Calu3 (cell line): Measurements from ENCODE around the gene BTC. TPM values are rescaled to one million over a fixed set of nuclear protein-coding genes. Genes with fewer than 3 reads are reported as not detected.

Source experiments
- BruUV-seq: library from RNA; stranded (reverse); fragments of 400-500 nt; replicated peaks from 2 replicates; lab custom pipeline; 2021; lab: Mats Ljungman, UMichigan
- CTCF ChIA-PET: fragments of 300-600 bp; sonication (Branson Sonifier 250); formaldehyde crosslinking; loops from one replicate; lab custom pipeline; 2022; ENCODE audit warnings: antibody characterized with exemption; lab: Charles Lee
- DNase-seq: peaks from one replicate; pipeline ENCODE4 v3.0.0; 2022
- H3K27ac Mint-ChIP-seq: one replicate; pipeline ENCODE4 v1.8.0; 2022; ENCODE audit warnings: mixed read lengths; ENCODE audit not compliant: unreplicated experiment
- H3K27me3 Mint-ChIP-seq: one replicate; pipeline ENCODE4 v1.8.0; 2022; ENCODE audit warnings: mixed read lengths; ENCODE audit not compliant: unreplicated experiment
- H3K36me3 Mint-ChIP-seq: one replicate; pipeline ENCODE4 v1.8.0; 2022; ENCODE audit warnings: mild to moderate bottlenecking, moderate library complexity, mixed read lengths; ENCODE audit not compliant: insufficient read depth, unreplicated experiment
- H3K4me1 Mint-ChIP-seq: one replicate; pipeline ENCODE4 v1.8.0; 2022; ENCODE audit warnings: mild to moderate bottlenecking, low read depth, mixed read lengths; ENCODE audit not compliant: unreplicated experiment
- H3K4me3 Mint-ChIP-seq: one replicate; pipeline ENCODE4 v1.8.0; 2022; ENCODE audit warnings: mild to moderate bottlenecking, low read depth, moderate library complexity, mixed read lengths; ENCODE audit not compliant: unreplicated experiment
- H3K9me3 Mint-ChIP-seq: one replicate; pipeline ENCODE4 v1.8.0; 2022; ENCODE audit warnings: low read depth, mixed read lengths; ENCODE audit not compliant: unreplicated experiment
- intact Hi-C: fragments of 100-400 bp; cut with micrococcal nuclease; formaldehyde crosslinking; loops from one replicate; pipeline ENCODE4 v1.10.0; 2022; ENCODE audit not compliant: unreplicated experiment
- total RNA-seq: library from RNA; stranded (reverse); gene quantifications from 2 replicates; pipeline ENCODE4 v1.2.3, GENCODE V29; 2022
- TF ChIP-seq, protein P1 (sequence below): fragments of 200-600 bp; IDR thresholded peaks from one replicate; pipeline ENCODE4 v1.8.0; 2022; ENCODE audit warnings: antibody characterized with exemption; ENCODE audit not compliant: unreplicated experiment

The BTC gene
- total RNA-seq, 1 experiment from 2014 or later, result 8.1 TPM

DNA sequence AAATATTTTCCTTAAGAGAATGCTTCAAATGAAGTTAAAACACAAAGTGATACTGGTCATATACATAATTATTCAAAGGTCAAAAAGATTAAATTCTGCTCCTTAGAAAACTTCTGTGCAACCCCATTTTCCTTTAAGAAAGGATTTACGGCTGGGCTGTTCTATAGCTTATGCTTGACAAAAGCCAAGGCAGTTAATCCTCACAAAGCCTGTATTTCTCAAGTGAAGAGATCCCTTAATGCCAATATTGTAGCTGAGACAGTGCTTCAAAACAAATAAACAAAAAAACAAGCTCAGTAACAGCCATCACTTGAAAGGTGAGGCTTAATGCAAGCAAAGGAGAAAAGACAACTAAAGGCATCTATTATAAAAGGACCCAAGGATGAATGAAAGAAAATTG, 42.5 kb downstream of the BTC start:
- Mint-ChIP-seq H3K4me1 (no peaks in the 10 kb centered on the region), H3K4me3 (no peak overlapping the region), H3K36me3 (no peaks in the 10 kb centered on the region), H3K27me3 (no peaks in the 10 kb centered on the region), H3K27ac (no peak overlapping the region), H3K9me3 (no peaks in the 10 kb centered on the region)
- DNase-seq, result no peak
- CTCF ChIA-PET, result interaction anchor here (0.7 kb wide), 1 partner anchor 77 kb away, joined by 4 read pairs; no protein-coding TSS in a partner anchor
- TF ChIP-seq, protein P1, sequence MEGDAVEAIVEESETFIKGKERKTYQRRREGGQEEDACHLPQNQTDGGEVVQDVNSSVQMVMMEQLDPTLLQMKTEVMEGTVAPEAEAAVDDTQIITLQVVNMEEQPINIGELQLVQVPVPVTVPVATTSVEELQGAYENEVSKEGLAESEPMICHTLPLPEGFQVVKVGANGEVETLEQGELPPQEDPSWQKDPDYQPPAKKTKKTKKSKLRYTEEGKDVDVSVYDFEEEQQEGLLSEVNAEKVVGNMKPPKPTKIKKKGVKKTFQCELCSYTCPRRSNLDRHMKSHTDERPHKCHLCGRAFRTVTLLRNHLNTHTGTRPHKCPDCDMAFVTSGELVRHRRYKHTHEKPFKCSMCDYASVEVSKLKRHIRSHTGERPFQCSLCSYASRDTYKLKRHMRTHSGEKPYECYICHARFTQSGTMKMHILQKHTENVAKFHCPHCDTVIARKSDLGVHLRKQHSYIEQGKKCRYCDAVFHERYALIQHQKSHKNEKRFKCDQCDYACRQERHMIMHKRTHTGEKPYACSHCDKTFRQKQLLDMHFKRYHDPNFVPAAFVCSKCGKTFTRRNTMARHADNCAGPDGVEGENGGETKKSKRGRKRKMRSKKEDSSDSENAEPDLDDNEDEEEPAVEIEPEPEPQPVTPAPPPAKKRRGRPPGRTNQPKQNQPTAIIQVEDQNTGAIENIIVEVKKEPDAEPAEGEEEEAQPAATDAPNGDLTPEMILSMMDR, result no peak
- no TSS peak for BruUV-seq
- intact Hi-C loops, result no loop called here

DNA sequence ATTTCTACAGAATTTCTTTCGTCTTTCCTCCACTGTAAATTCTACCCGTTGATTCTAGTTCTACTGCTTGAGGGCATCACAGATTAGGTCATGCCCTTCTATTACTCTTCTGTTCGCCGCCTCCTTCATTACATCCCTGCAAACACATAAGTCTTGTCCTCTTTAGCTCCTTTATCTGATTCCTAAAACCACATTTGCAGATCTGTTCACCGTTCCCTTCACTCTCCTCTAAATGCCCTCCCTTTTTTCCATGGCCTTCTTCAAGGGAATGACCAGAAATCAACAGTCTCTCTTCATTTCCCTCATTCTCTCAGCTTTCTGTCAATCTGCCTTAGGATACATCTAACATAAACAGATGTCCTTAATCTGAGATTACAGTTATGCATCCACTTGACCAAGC, 43.1 kb downstream of the BTC start:
- no peaks in the 10 kb centered on the region for H3K36me3 Mint-ChIP-seq
- no peaks in the 10 kb centered on the region for H3K27me3 Mint-ChIP-seq
- CTCF ChIA-PET, result no interaction called here
- TF ChIP-seq, protein P1, result no peak
- no peaks in the 10 kb centered on the region for H3K9me3 Mint-ChIP-seq
- no peak overlapping the region for H3K27ac Mint-ChIP-seq
- H3K4me3 Mint-ChIP-seq, result no peak overlapping the region
- no peaks in the 10 kb centered on the region for H3K4me1 Mint-ChIP-seq
- no peak for DNase-seq
- no TSS peak for BruUV-seq
- intact Hi-C loops, result no loop called here

DNA sequence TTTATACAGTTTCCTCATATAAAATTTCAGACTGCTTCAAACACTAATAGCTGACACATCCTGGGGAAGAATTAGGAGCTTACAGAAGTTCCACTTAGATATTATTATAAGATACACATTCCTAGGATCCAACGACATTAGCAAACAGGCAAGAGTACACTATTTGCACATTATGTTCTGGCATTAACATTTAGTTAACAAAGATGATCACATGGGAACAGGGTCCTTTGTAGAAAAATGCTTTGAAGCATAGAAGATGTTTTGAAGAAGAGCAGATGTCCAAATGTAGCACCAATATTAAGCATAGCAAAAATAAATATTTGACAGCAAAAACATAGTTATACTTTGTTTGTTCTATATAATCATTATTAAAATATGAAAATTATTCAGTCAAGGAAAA, 52.1 kb downstream of the BTC start:
- intact Hi-C loops, result no loop called here
- TF ChIP-seq, protein P1, result no peak
- Mint-ChIP-seq H3K36me3 (no peaks in the 10 kb centered on the region), H3K27me3 (no peaks in the 10 kb centered on the region), H3K9me3 (no peaks in the 10 kb centered on the region), H3K4me3 (no peak overlapping the region), H3K4me1 (no peaks in the 10 kb centered on the region), H3K27ac (no peak overlapping the region)
- BruUV-seq, result no TSS peak
- no peak for DNase-seq
- CTCF ChIA-PET, result no interaction called here

DNA sequence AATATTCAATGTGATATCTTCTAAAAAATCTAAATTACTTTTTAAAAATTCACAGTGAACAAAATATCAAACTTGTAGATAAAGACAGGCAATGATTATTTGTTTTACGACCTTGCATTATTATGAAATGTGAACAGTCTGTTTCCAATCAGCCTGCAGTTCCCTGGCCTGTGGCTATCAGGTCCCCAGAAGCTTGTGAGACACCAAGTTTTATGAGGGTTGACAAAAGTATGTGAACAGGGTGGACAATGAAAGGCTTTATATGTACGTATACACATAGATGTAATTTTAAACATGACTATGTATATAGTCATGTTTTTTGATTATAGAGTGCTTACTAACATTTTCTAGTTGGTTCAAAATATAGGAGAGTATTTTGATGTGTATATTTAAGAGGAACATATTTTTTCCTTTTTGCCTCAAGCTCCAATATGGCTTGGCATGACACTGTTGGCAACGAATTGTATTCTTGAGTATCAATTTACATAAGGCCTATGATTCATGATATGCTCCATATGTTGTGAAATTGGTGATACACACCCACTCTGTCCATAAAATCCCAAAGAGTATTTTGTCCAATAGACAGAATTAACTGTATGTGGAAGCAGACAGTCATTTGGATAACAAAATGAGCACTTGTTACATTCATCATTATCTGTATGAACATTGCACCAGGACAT, 55.7 kb downstream of the BTC start:
- no peaks in the 10 kb centered on the region for H3K9me3 Mint-ChIP-seq
- CTCF ChIA-PET, result no interaction called here
- no peak overlapping the region for H3K4me3 Mint-ChIP-seq
- TF ChIP-seq, protein P1, result no peak
- H3K27me3 Mint-ChIP-seq, result no peaks in the 10 kb centered on the region
- H3K27ac Mint-ChIP-seq, result no peak overlapping the region
- intact Hi-C loops, result no loop called here
- no peaks in the 10 kb centered on the region for H3K4me1 Mint-ChIP-seq
- DNase-seq, result no peak
- H3K36me3 Mint-ChIP-seq, result no peaks in the 10 kb centered on the region
- no TSS peak for BruUV-seq
